ENCODE results near the gene CASP8. TPM values are rescaled to one million over a fixed set of nuclear protein-coding genes. Genes with fewer than 3 reads are reported as not detected.

Gene CASP8
- total RNA-seq, 2 experiments from 2014 or later: 172 to 175 TPM

DNA sequence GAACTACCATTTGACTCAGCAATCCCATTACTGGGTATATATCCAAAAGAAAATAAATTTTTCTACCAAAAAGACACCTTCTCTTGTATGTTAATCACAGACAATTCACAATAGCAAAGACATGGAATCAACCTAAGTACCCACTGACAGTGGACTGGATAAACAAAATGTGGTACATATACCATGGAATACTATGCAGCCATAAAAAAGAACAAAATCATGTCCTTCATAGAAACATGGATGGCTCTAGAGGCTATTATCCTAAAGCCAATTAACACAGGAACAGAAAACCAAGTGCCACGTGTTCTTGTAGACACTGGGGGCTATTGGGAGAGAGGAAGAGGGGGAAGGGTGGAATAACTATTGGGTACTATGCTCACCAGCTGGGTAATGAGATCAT lies 69.1 kb downstream of the CASP8 start:
- Histone ChIP-seq H3K4me1 (ENCODE audit: insufficient read depth, low read length) (peaks cover 8% of the 10 kb centered on the region), H3K9me3 (ENCODE audit: control insufficient read depth in 1 of 2, insufficient read depth in 1 of 2, low read length in 2 of 2) (peaks cover 0 to 3% of the 10 kb centered on the region in 2 experiments), H3K36me3 (ENCODE audit: insufficient read depth, low read length) (no peaks in the 10 kb centered on the region), H3K27ac (ENCODE audit: low read depth in 1 of 2, low read length in 2 of 2) (no peak overlapping the region), H3K4me3 (ENCODE audit: low read length) (no peak overlapping the region), H3K27me3 (ENCODE audit: control insufficient read depth in 1 of 2, insufficient read depth in 2 of 2, low read length in 2 of 2) (no peaks in the 10 kb centered on the region)
- Mint-ChIP-seq H3K9me3 (peaks cover 12% of the 10 kb centered on the region), H3K4me3 (no peak overlapping the region), H3K4me1 (ENCODE audit: low read depth) (no peaks in the 10 kb centered on the region), H3K27ac (no peak overlapping the region), H3K27me3 (no peaks in the 10 kb centered on the region), H3K36me3 (ENCODE audit: low read depth) (peaks cover 28% of the 10 kb centered on the region)
- POLR2A ChIA-PET: no interaction called here
- CTCF ChIA-PET: no interaction called here
- DNase-seq: no peak
- ATAC-seq (ENCODE audit: poor library complexity): no peak
- TF ChIP-seq, protein P1, sequence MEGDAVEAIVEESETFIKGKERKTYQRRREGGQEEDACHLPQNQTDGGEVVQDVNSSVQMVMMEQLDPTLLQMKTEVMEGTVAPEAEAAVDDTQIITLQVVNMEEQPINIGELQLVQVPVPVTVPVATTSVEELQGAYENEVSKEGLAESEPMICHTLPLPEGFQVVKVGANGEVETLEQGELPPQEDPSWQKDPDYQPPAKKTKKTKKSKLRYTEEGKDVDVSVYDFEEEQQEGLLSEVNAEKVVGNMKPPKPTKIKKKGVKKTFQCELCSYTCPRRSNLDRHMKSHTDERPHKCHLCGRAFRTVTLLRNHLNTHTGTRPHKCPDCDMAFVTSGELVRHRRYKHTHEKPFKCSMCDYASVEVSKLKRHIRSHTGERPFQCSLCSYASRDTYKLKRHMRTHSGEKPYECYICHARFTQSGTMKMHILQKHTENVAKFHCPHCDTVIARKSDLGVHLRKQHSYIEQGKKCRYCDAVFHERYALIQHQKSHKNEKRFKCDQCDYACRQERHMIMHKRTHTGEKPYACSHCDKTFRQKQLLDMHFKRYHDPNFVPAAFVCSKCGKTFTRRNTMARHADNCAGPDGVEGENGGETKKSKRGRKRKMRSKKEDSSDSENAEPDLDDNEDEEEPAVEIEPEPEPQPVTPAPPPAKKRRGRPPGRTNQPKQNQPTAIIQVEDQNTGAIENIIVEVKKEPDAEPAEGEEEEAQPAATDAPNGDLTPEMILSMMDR (IDR thresholded peaks at IDR 0.05): no peak
- intact Hi-C loops (cut with DNase I, micrococcal nuclease): no loop called here

Other genes starting within 250 kb of the CASP8 start
- gene HYCC2, start 188.9 kb upstream of the CASP8 start, total RNA-seq: 10 to 100 TPM; 29.2 to 30.7 TPM
- gene NDUFB3, start 188.5 kb upstream of the CASP8 start, total RNA-seq: 10 to 100 TPM; 10.1 to 13.6 TPM
- 100 to 1,000 TPM; 178 to 181 TPM for gene CFLAR, start 144.4 kb upstream of the CASP8 start, total RNA-seq
- gene CASP10, start 77.4 kb upstream of the CASP8 start, total RNA-seq: 10 to 100 TPM; 12.6 to 13.7 TPM
- 1 to 10 TPM; 4.5 to 4.8 TPM for gene FLACC1, start 96.8 kb downstream of the CASP8 start, total RNA-seq
- gene TRAK2, start 190.9 kb downstream of the CASP8 start, total RNA-seq: 10 to 100 TPM; 32.5 to 35.6 TPM
- gene STRADB, start 191.2 kb downstream of the CASP8 start, total RNA-seq: 1 to 10 TPM; 4.2 to 5.6 TPM